ENCODE results near the gene TRMT61B. TPM values are rescaled to one million over a fixed set of nuclear protein-coding genes. Genes with fewer than 3 reads are reported as not detected.

The TRMT61B gene
- total and polyA plus RNA-seq, 2 of the 13 experiments (the other 11 are each of a cell fraction or from before 2014, with no cell fraction given): 19.7 to 23.5 TPM

DNA sequence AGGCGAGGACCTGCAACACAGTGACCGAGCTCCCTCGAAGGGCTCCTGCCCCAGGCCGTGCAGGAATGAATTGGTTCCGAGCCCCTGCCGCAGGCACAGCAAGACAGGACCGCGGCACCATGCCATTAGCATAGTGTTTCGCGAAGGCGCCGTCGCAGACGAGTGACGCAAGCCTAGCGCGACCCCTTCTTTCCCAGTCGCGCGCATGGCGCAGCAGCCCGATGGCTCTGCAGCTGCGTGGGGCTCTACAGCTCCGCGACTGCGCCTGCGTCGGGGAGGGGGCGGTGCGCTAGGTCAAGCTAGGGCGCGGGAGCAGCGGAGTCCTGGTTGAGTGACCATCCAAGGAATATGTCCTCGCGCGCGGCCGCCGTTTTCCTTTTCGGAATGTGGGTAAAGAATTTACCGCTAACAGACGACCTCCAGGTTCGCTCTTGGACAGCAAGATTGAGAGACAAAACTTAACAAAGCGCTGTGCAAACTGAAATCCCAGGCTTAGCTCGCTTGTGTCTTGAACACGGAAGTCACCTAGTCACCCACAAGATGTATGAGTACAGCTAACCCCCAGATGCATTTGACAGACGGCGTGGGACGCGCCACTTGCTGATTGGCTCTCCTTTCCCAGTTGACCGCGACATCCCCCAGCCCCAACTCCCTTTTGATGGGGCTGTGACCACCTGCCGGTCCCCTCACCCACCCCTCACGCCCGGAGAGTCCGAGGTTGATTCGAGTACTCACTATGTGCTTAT is at the start of gene TRMT61B (continued):
- TF ChIP-seq GABPA (IDR thresholded peaks at IDR 0.05; ENCODE audit: low read depth, low read length) (no peak), GABPA (CRISPR knock-in tag; IDR thresholded peaks at IDR 0.05; ENCODE audit: low read depth) (peak; percentile 77), ZNF205 (CRISPR knock-in tag; IDR thresholded peaks at IDR 0.05) (peak; percentile 92), SMYD3 (CRISPR knock-in tag; IDR thresholded peaks at IDR 0.05) (no peak), FOXO1 (CRISPR knock-in tag; IDR thresholded peaks at IDR 0.05) (peak; percentile 94), PATZ1 (CRISPR knock-in tag; IDR thresholded peaks at IDR 0.05) (peak; percentile 75; the same call in 1 of the 2 replicates), UBTF (CRISPR knock-in tag; IDR thresholded peaks at IDR 0.05) (peak; percentile 88), DDIT3 (CRISPR knock-in tag; IDR thresholded peaks at IDR 0.05) (no peak; the same call in 1 of the 2 replicates), TP53 (CRISPR knock-in tag; conservative IDR thresholded peaks at IDR 0.05) (peak; percentile 78; the same call in 1 of the 2 replicates), TRIM22 (IDR thresholded peaks at IDR 0.05) (no peak), ZNF546 (CRISPR knock-in tag; conservative IDR thresholded peaks at IDR 0.05) (no peak; the same call in none of the 2 replicates), ISX (CRISPR knock-in tag; conservative IDR thresholded peaks at IDR 0.05) (0 out of 2 replicates have a peak, but pooled peaks have one; percentile 38), MATR3 (CRISPR knock-in tag; IDR thresholded peaks at IDR 0.05) (no peak), ZNF616 (CRISPR knock-in tag; IDR thresholded peaks at IDR 0.05; ENCODE audit: low read depth) (peak; percentile 72; the same call in 1 of the 2 replicates)
- TF ChIP-seq, protein P1, sequence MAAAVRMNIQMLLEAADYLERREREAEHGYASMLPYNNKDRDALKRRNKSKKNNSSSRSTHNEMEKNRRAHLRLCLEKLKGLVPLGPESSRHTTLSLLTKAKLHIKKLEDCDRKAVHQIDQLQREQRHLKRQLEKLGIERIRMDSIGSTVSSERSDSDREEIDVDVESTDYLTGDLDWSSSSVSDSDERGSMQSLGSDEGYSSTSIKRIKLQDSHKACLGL (CRISPR knock-in tag; IDR thresholded peaks at IDR 0.05): peak; percentile 98
- TF ChIP-seq, protein P2, sequence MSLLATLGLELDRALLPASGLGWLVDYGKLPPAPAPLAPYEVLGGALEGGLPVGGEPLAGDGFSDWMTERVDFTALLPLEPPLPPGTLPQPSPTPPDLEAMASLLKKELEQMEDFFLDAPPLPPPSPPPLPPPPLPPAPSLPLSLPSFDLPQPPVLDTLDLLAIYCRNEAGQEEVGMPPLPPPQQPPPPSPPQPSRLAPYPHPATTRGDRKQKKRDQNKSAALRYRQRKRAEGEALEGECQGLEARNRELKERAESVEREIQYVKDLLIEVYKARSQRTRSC (CRISPR knock-in tag; IDR thresholded peaks at IDR 0.05; ENCODE audit: low read depth): no peak
- TF ChIP-seq, protein P3, sequence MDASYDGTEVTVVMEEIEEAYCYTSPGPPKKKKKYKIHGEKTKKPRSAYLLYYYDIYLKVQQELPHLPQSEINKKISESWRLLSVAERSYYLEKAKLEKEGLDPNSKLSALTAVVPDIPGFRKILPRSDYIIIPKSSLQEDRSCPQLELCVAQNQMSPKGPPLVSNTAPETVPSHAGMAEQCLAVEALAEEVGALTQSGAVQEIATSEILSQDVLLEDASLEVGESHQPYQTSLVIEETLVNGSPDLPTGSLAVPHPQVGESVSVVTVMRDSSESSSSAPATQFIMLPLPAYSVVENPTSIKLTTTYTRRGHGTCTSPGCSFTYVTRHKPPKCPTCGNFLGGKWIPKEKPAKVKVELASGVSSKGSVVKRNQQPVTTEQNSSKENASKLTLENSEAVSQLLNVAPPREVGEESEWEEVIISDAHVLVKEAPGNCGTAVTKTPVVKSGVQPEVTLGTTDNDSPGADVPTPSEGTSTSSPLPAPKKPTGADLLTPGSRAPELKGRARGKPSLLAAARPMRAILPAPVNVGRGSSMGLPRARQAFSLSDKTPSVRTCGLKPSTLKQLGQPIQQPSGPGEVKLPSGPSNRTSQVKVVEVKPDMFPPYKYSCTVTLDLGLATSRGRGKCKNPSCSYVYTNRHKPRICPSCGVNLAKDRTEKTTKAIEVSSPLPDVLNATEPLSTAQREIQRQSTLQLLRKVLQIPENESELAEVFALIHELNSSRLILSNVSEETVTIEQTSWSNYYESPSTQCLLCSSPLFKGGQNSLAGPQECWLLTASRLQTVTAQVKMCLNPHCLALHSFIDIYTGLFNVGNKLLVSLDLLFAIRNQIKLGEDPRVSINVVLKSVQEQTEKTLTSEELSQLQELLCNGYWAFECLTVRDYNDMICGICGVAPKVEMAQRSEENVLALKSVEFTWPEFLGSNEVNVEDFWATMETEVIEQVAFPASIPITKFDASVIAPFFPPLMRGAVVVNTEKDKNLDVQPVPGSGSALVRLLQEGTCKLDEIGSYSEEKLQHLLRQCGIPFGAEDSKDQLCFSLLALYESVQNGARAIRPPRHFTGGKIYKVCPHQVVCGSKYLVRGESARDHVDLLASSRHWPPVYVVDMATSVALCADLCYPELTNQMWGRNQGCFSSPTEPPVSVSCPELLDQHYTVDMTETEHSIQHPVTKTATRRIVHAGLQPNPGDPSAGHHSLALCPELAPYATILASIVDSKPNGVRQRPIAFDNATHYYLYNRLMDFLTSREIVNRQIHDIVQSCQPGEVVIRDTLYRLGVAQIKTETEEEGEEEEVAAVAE (CRISPR knock-in tag; IDR thresholded peaks at IDR 0.05; ENCODE audit: borderline replicate concordance): peak; percentile 83; the same call in 1 of the 2 replicates
